T-helper 2 cell (primary cell): ENCODE measurements around the gene WDR11.
A peak's percentile ranks its signal among the peaks of the same experiment; 100 is the strongest.
"Not testable (repeated sequence)": the region's sequence is repeated elsewhere in the genome, so short reads cannot be mapped to it uniquely, and the experiment has no call there.

Experiments used
- DNase-seq, 5 experiments: peaks; one replicate each; pipeline versions ENCODE4 v3.0.0 to v3.0.0-alpha.2; 2012 to 2022

The WDR11 gene

DNA sequence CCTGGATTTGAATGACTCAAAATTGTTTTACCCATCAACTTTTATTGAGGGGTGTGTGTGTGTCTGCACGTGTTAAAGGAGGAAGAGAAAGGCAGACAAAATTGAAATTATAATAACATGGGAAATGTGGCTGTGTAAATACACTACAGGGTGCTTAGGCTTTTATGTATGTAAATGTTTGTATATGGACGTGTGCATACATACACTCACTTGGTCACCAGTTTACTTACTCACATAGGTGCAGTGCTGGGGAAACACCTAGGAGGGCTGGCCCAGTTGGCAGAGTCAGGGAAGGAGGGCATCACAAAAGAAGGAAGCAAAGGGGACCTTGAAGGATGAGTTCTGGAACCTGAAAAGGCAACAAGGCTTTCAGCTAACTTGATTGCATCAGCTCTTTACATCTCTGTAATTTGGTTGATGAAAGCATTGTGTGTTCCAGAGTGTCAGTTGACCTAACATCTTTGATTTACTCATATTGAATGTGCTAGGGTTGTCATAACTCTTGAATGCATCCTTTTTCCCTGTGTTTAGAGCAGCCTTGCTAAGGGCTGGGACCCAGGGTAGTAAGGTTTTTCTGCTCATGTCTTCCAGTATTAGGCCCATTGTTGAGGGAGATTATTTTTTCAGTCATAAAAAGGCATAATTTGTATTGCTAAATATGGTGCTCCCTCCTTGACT, 10.2 kb downstream of the WDR11 start:
- no peak for DNase-seq

DNA sequence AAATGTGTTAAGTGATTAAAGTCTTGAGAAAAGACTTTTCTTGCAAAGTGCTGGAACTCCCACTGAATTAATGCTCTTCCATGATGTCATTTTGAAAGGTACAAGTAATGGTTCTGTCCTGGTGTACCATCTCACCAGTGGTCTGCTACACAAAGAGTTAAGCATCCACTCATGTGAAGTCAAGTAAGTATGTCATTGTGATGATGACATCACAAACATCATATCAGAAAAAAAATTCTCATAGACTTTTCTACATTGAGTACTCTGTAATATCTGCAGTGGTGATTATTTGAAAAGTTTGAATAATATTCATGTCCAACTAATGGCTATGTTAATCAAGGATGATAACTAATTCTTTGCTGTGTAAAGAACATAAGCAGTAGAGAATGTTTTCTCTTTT, 22.6 kb downstream of the WDR11 start:
- DNase-seq, result no peak

DNA sequence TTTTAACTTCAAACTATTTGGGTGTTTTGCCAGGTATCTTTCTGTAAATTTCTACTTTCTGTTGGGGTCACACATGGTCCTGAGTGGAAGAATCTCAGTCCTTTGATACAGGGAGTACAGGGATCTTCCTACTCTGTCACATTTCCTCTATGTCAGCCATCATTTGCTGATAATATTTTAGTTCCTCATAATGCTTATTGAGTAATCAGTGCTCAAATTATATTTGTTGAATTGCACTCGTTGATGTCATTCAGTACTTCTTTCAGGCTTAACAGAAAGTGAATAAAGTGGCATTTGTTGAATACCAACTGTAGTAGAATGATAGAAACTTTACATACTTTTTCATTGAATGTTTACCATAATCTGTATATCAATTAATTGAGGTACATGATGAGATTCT, 31.9 kb downstream of the WDR11 start:
- DNase-seq, result no peak

DNA sequence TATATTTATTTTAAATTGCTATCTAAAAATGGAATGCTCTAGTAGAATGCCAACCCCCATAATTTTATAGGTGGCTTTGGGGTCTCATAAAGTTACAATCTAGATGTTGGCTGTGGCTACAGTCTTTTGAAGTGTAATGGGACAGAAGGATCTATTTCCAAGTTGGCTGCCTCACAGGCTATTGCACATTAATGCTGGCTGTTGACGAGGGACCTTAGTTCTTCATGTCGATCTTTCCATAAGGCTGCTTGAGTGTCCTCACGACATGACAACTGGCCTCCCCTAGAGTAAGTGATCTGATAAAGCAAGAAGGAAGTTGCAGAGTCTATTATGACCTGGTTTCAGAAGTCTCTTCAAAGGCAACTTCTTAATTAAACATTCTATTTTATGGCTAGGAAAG, 36.3 kb downstream of the WDR11 start:
- no peak for DNase-seq

DNA sequence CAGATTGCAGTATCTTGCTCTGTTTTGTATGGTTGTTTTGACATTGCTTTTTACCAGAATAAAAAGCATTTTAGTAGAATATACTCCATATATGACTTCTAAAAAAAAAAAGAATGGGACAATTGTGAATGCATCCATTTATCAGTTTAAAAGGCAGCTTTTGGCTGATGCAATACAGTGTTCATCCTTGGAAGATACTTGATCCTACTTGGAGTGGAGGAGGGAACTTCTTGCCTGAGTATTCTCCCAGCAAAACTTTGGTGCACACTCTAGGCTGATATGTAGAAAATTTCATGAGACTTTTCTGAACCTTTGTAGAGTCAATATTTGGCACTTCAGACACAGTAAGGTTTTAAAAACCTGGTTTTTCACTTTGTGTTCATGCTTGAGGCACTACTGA, 40.2 kb downstream of the WDR11 start:
- DNase-seq, result no peak

DNA sequence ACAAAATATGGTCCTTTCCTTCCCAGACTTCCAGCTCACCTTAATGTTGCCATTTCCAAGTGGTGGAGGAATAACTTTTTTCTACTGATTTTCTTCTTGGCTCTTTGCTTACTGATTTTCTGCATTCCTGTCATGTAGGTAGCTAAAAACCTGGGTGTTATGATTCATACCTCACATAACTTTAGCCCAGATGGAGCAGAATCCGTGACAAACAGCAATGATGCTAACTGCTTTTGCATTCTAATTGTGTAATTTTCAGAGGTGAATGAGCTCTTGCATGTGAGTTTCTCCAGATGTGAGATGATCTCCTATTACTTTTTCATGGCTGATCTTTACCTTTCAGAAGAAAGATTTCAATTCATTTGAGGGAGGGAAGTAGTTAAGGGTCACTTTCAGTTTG, 43.4 kb downstream of the WDR11 start:
- DNase-seq, result no peak

DNA sequence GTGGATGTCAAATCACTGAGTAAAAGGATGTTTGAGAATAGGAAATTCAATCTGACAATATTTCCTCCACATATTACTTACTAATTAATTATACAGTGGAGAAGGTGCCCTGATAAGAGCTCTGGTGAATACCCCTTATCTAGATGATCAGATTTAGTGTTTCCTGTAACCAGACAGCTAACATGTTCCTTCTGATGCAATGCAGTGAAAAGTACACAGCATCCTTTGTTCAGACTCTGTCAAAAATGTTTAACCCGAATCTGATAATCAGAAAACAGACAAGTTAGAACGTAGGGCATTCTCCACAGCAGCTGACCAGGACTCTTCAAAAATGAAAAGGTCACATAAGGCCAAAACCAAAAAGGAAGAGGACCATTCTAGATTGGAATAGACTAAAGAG, 46.2 kb downstream of the WDR11 start:
- DNase-seq, result peak in 1 of 5 experiments; percentile 67

DNA sequence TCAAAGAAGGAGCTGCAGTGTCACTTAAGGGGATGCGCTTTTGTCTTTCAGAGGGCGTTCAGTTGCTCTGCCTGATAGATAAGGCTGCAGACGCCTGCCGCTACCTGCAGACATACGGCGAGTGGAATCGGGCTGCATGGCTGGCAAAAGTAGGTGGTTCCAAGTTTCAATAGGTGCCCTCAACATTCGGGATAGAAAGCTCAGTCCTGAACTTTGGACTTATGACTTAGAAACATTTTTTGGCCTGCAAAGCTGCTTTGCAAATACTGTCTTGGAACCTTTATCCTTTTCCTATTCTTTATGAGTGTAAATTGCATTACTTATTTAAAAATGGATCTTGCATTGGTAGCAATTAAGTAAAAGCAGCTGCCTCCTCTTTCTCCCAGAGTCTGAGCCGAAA, 54.1 kb downstream of the WDR11 start:
- DNase-seq, result no peak

DNA sequence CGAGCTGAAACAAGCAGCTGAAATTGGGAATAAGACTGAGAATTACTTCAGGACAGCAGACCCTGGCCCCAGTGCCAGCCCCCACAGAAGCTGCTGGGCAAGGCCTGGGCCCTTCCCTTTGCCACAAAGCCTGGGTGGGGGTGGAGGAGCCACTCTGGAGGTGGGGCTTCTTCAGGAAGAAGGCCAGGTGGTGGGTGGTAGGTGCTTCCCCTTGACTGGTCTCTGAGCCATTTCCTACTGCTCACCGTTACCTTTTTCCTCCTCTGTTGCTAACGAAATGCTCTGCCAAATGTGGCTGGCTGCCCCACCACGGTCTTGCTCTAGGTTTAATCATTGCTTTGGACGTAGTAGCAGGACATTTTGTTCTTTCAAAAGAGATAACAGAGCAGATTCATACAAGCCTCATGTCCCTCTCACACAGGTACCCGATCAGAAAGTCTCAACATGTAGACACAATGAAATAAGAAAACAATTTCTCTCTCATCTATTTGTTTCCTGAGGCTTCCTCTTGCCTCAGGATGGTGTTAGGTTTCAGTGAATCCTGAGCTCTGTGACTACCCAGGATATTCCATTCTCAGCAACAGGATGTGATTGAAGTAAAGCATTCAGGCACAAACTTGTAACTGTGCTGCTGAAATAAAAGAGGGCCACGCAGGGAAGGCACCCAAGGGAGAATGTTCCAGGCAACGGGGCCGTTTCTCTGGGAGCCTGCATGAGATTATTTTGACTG, 66.5 kb downstream of the WDR11 start:
- no peak for DNase-seq

DNA sequence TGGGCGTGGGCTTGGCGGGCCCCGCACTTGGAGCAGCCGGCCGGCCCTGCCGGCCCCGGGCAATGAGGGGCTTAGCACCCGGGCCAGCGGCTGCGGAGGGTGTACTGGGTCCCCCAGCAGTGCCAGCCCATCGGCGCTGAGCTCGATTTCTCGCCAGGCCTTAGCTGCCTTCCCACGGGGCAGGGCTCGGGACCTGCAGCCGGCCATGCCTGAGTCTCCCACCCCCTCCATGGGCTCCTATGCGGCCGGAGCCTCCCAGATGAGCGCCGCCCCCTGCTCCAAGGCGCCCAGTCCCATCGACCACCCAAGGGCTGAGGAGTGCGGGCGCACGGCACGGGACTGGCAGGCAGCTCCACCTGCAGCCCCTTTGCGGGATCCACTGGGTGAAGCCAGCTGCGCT, 72.7 kb downstream of the WDR11 start:
- not testable (repeated sequence) for DNase-seq

DNA sequence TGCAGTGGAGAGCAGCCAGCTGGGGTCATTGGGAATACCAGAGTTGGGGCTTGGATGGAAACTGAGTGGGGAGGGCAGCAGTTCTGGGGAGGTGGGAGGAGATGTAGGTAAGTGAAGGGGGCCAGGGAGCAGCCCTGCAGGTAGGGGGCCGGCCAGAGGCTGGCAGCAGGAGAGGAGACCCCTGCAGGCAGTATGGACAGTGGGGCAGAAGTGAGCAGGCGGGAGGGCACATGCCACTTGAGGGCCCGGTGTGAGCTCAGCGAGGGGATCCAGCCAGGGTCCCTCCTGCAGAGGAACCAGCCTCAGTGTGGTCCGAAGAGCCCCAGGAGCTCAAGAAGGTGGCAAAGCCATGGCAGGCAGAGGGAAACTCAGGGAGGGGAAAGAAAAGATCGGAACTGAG, 75.4 kb downstream of the WDR11 start:
- no peak for DNase-seq

DNA sequence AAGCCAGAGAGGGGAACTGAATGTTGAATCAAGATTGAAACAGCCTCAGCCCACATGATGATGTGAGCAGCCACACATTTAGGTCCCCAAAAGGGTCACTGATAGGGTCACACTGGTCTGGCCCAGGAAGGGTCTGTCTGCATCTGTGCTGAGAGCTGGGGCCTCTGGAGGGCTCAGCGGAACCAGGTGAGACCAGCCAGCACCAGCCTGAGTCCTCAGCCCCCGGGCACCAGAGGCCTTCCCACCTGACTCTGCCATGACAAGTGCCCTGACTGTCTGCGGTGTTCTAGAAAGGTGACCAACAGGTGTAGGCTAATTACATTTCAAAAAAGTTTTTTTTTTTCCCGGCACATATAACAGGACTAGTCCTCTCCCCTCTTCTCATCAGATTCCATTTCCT, 76.2 kb downstream of the WDR11 start:
- DNase-seq, result no peak

DNA sequence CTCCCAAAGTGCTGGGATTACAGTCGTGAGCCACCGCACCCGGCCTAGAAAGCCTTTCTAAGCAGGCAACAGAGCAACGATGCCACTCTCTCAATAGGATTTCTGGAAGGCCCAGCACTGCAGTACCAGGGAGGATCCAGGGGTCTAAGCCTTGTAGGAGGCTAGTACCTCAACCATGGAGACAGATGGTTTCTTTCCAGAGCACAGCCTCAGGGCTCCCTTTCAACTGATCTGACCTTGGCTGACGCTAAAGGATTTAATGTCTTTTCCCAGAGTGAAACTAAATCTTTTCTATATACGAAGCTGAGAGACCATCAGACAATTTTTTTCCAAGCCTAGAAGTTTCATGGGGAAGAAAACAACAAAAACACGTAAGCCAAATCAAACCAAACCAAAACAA, 78.0 kb downstream of the WDR11 start:
- DNase-seq, result no peak

DNA sequence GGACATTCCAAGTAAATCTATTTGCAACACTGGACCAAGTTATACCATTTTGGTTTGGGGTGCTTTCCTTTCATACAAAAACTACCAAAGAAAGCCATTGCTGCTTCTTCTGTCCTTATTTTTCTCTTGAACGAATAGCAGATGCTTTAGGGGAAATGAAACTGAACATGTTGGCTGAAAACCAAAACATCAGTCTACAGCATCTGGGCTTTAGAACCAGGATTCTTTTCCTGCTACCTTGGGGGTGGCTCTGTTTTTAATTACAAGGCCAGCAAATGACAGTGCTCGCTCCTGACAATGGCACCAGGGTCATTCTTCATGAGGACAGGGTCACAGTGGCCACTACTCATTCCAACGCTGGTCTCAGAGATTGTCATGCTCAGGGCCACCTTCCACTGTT, 80.3 kb downstream of the WDR11 start:
- DNase-seq, result no peak

DNA sequence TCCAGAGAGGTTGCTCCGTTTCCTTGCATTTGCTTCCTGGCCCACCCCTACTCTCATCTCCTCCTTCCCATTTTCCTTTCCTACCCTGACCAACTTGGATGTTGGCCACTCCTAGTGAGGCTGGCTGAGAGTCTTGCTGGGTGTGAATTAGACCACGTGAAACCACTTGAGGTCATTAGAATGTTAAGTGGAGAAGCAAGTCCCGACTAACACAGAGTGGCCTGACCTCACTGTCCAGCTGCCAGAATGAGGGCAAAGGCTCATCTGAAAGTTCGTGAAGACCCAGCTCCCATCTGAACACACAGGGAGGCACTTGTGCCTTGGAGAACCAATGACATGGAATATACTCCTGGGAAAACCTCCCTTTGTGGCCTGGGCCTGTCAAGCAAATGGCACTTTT, 80.8 kb downstream of the WDR11 start:
- DNase-seq, result no peak

DNA sequence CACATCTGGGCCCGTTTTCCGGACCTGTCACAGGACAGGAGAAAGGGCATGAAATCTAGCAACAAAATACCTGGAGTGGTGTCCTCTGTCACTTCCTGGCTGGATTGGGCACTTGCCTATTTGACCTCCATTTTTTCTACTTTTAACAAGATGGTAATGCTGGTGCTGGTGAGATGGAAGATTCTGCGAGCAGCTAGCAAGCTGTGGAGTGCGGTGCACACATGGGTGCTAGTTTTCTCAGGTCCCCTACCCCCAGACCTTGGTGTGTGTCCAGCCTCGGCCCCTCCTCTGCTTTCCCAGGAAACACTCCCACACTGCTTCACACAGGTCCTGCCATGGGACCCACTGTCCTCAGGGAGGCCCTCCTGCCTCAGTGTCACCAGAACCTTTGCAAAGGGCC, 87.7 kb downstream of the WDR11 start:
- no peak for DNase-seq

DNA sequence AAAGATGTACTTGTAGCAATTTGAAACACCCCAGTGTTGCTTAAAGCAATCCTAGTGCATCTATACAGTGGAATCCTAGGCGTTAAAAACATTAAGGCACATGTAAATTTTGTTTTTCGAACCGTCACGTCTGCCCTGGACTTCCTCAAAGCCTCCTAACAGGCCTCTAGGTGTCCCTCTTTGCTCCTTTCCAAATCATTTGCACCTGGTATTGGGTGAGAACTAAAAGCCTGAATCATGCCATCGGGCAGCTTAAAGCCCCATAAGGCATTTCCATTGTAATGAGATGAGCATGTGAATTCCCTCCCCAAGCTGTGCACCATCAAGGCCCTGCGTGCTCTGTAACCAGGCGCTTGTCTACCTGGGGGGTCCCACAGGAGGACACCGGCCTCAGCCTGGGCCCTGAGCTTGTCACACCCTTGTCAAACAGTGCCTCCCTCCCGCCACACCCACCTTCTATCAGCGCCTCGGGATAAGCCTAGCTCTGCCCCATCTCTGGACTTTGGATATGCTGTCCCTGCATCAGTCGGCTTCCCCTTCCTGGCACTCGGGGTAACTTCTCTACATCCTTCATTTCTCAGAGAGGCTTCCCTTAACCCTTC, 89.2 kb downstream of the WDR11 start:
- no peak for DNase-seq

DNA sequence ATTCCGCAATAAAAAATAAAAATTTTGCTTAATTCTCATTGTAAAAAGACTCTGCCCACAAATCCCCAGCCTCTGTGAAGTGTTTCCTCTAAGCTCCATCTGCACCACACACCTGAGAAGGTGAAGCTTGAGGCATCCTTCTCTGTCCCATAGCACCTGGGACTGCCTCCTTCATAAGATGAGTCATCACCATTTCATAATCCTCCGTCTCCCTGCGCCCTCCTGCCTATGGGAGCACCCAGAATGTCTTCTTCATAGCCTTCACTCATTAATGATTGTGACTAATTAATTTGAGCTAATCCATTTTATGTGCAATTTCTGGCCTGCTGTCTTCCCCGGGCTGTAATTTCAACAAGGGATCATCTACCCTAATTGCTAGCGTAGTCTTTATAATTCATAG, 90.3 kb downstream of the WDR11 start:
- no peak for DNase-seq

DNA sequence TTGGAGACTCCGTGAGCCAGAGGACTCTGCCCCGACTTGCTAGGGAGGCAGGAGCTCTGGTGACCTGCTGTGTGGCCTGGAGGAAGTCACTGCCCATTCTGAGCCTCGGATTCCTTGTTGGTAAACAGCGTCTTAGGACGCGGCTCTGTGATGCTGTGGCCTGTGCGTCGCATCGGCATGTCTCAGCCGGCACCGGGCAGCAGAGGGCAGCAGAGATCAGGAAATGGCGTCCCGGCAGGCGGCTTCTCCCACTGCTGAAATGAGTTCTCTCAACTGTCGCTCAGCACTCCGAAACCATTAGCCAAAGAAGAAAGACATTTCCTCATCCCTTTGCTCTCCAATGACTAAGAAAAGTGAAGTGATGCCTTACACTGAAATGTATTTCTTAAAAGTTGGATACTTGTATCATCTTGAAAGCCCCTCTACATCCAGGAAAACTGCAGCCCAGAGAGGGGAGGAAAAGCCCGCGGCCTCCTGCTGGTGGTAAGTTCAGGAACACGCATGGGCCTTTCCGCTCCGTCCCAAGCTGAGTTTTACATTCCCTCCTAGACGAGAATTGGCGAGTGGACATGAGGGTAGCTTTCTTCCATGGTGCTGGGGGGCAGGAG, 91.7 kb downstream of the WDR11 start:
- DNase-seq, result peak; percentile 7 to 75 (median 56)

DNA sequence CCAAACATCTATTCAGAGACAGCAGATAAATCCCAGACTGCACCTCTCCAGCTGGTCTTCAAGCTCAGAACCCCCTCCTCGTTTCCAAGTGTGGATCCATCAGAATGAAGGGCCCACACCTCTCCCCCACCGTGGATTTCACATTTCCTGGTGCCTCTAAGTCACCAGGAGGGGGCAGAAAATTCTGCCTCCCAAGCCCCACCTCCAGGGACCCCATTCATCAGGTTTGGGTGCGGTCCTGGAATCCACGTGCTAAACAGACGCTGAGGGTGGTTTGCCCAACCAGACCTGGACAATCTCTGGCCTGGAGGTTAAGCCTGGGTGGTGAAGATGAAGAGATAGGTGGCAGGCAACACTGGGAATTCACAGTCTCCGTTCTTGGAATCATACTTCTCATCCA, 92.4 kb downstream of the WDR11 start:
- no peak for DNase-seq

DNA sequence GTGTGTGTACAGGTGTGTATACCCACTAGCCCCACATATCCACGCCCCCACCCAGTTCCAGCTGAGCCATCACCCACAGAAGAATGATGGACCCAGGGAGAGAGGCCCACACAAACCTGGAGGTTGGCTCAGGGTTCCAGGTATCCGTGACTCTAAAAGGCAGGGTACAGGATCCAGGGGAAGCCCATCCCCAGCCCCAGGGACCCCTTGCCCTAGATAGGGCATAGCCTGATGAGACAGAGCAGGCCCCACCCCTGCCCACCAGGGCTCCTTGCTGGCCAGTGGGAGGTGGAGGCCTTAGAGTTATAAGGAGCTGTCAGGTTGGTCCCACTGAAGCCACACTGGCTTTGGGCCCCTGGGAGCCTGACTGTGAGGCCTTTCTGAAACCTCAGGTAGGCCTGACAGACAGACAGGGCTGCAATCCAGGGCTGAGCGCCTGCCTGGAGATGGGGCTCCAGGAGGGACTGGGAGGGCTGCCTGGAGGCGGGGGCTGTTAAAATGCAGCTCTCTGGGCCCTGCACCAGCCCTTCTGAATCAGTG, 93.5 kb downstream of the WDR11 start:
- no peak for DNase-seq

DNA sequence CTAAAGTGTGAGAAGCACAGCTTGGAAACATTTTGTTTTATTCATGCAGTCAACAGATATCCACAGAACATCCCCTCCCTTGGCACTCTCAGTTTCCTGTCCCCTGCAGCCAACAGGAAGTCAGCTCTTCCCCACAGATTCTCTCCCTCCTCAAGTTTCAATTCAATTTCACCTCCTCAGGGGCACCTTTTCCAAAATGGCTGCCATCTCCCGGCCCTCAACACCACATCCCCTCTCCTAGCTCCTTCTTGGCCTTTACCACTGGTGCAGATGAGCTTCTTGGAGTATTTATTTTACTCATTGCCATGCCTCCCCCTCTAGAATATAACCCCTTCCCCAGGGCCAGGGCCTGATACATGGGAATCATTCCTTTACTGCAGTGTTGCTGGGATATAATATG, 94.0 kb downstream of the WDR11 start:
- no peak for DNase-seq

DNA sequence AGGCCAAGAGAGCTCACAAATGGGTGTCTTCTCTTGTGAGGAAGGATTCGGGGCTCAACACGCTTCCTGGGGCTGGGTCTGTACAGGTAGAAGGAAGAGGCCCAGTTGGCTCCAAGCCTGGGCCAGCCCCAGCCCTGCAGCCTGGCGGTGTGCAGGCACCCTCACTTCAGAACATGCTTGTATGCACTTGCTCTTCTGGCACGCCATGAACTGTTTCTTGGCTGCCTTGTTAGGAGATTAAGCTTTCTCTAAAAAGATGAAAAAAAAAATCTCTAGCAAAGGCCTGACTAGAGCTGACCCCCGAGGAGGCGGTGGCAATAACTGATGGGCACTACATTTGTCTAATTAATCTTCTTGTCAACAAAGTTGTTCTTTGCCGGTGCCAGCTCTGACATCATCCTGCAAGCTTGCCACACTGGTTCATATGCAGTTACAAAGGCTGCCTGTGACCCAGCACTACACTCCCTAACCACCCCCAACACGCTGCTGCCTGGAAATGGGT, 94.7 kb downstream of the WDR11 start:
- no peak for DNase-seq
